ENCODE measurements around the gene SFI1.

DNA sequence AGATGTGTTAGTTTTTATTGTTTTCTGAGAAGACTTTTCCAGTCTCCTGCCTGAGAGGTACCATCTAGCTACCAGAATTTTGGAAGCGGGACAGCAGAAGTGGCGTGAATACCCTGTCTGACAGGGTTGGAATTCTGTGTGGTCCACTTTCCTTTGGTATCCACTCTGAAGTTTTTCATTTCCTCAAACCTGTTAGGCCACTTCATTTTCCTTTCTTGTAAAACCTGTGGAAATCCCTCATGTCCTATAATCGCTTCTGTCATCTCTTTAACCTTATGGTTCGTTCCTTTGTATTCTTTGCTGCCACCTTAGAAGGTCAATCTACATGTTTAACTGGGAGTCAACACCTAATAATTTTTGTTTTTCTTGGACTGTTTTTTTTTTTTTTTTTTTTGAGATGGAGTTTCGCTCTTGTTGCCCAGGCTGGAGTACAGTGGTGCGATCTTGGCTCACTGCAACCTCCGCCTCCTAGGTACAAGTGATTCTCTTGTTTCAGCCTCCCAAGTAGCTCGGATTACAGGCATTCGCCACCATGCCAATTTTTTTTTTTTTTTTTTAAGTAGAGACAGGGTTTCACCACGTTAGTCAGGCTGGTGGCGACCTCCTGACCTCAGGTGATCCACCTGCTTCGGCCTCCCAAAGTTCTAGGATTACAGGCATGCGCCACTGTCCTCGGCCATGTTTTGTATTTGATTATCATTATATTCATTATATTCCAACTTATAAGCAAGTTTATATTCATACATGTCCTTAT lies 7.1 kb downstream of the SFI1 start:
- TF ChIP-seq POLR2A (IDR thresholded peaks at IDR 0.05; ENCODE audit: low read depth, low read length) (no peak), MXI1 (IDR thresholded peaks at IDR 0.05; ENCODE audit: borderline replicate concordance, low read depth, low read length) (no peak), MAFK (IDR thresholded peaks at IDR 0.05; ENCODE audit: low read depth, low read length) (no peak), CEBPB (IDR thresholded peaks at IDR 0.05; ENCODE audit: low read depth, low read length) (no peak)
- TF ChIP-seq, protein P1, sequence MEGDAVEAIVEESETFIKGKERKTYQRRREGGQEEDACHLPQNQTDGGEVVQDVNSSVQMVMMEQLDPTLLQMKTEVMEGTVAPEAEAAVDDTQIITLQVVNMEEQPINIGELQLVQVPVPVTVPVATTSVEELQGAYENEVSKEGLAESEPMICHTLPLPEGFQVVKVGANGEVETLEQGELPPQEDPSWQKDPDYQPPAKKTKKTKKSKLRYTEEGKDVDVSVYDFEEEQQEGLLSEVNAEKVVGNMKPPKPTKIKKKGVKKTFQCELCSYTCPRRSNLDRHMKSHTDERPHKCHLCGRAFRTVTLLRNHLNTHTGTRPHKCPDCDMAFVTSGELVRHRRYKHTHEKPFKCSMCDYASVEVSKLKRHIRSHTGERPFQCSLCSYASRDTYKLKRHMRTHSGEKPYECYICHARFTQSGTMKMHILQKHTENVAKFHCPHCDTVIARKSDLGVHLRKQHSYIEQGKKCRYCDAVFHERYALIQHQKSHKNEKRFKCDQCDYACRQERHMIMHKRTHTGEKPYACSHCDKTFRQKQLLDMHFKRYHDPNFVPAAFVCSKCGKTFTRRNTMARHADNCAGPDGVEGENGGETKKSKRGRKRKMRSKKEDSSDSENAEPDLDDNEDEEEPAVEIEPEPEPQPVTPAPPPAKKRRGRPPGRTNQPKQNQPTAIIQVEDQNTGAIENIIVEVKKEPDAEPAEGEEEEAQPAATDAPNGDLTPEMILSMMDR (conservative IDR thresholded peaks at IDR 0.05; ENCODE audit: low read depth, low read length), result no peak

Data from IMR-90 (cell line).